Activated CD4-positive, alpha-beta memory T cell treated with anti-CD3 and anti-CD28 coated beads, Interleukin-2, amount 10 ng/mL, durations not matched to agents 7 days and 5 days (primary cell): ENCODE data around the gene ESPNL. TPM values are rescaled to one million over a fixed set of nuclear protein-coding genes. Genes with fewer than 3 reads are reported as not detected.

Source experiments
- CTCF ChIA-PET: fragments of 350-600 bp; sonication (Branson Sonifier 250); formaldehyde crosslinking; loops from one replicate; lab custom pipeline; 2021; ENCODE audit warnings: antibody characterized with exemption, inconsistent platforms; lab: Charles Lee
- POLR2A ChIA-PET: fragments of 350-600 bp; sonication (Branson Sonifier 250); formaldehyde crosslinking; loops from one replicate; lab custom pipeline; 2021; ENCODE audit warnings: antibody characterized with exemption; lab: Charles Lee
- DNase-seq: peaks from one replicate; pipeline ENCODE4 v3.0.0-alpha.2; 2020
- H3K27ac Mint-ChIP-seq: one replicate; pipeline ENCODE4 v1.8.0; 2021; ENCODE audit warnings: mild to moderate bottlenecking, mixed read lengths
- H3K27me3 Mint-ChIP-seq: one replicate; pipeline ENCODE4 v1.8.0; 2021; ENCODE audit warnings: mixed read lengths
- H3K36me3 Mint-ChIP-seq: one replicate; pipeline ENCODE4 v1.8.0; 2021; ENCODE audit warnings: low read depth, mixed read lengths
- H3K4me1 Mint-ChIP-seq: one replicate; pipeline ENCODE4 v1.8.0; 2021; ENCODE audit warnings: mixed read lengths
- H3K4me3 Mint-ChIP-seq: one replicate; pipeline ENCODE4 v1.8.0; 2021; ENCODE audit warnings: mild to moderate bottlenecking, mixed read lengths
- H3K9me3 Mint-ChIP-seq: one replicate; pipeline ENCODE4 v1.8.0; 2021; ENCODE audit warnings: mixed read lengths
- total RNA-seq, 2 experiments: library from RNA; stranded (reverse); gene quantifications; one replicate each; pipeline ENCODE4 v1.2.3, GENCODE V29; 2021

Gene ESPNL
- total RNA-seq, 2 experiments from 2014 or later = 0.05 to 0.18 TPM

DNA sequence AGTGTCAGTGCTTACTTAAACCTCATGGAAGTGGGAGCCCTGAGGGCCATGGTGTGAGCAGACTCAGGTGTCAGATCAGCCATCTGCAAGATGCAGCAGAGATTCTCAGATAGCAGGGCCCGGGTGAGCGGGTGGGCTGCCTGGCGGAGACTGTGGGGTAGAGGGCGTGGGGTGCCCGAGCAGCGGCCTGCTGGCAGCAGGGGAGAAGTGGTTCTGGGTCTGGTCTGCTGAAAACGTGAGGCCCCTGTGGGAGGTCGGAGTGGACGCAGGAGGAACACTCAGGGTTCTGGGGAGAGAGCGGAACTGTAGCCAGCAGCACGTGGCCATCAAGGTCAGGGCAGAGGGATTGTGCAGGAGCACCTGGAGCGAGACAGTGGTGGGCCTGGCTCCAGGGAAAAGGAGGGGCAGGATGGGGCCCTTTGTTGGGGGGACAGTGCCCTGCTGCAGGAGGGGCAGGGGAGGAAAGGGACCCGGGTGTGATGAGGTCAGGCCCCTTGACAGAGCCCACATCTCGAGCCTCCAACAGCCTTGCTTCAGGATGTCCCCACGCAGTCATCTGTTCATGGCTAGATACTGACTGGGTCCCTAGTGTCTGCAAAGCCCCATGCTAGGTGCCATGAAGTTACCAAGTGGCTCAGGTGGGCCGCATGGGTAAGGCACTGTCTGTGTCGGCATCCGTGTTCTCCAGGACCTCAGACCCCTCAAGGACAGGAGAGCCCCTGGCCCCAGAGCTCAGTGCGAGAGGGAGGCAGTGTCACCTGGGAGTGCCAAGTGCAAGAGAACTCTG, 2.7 kb upstream of the ESPNL start:
- Mint-ChIP-seq H3K27ac (no peak overlapping the region), H3K36me3 (peaks cover 9% of the 10 kb centered on the region), H3K9me3 (no peaks in the 10 kb centered on the region), H3K27me3 (no peaks in the 10 kb centered on the region), H3K4me3 (no peak overlapping the region), H3K4me1 (no peaks in the 10 kb centered on the region)
- CTCF ChIA-PET = no interaction called here
- POLR2A ChIA-PET = interaction anchor here (1.3 kb wide), 1 partner anchor 9 kb away, joined by 5 read pairs; no protein-coding TSS in a partner anchor
- DNase-seq = no peak

DNA sequence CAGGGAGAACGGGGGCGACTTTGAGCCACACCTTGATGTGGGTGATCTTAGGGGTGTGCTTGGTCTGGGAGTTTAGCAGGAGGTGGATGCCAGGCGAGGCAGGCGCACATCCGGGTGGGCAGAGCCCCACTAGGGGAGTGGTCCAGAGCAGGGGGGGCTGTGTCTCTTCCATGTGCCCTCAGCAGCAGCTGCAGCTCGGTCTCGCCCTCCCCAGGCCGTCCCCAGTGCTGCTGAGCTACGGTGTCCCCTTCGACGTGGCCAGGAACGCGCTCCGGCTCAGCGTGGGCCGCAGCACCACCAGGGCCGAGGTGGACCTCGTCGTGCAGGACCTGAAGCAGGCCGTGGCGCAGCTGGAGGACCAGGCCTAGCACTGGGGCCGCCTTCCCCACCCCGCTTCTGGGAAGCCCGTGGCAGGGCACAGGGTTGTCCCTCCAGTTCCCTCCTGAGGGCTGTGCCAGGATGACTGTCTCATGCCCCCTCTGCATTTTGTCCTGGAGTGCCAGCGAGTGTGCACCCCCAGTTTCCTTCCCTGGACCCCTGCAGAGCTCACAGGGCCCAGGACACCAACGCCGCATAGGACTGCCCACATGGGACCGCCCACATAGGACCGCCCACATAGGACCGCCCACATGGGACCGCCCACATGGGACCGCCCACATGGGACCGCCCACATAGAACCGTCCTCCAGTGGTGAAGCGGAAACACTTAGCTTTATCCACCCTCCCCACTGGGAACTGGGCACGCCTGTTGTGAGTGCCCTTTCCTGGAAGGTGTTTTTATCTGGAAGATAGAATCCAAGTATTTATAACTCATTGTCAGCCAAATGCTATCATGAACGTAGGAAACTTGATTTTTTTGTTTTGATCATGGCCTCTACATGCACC, 1.9 kb upstream of the ESPNL start:
- ChIA-PET POLR2A (interaction anchor here (1.3 kb wide), 1 partner anchor 9 kb away, joined by 5 read pairs; no protein-coding TSS in a partner anchor), CTCF (no interaction called here)
- Mint-ChIP-seq H3K27me3 (no peaks in the 10 kb centered on the region), H3K27ac (no peak overlapping the region), H3K9me3 (no peaks in the 10 kb centered on the region), H3K4me3 (no peak overlapping the region), H3K36me3 (peaks cover 9% of the 10 kb centered on the region), H3K4me1 (no peaks in the 10 kb centered on the region)
- DNase-seq = no peak

DNA sequence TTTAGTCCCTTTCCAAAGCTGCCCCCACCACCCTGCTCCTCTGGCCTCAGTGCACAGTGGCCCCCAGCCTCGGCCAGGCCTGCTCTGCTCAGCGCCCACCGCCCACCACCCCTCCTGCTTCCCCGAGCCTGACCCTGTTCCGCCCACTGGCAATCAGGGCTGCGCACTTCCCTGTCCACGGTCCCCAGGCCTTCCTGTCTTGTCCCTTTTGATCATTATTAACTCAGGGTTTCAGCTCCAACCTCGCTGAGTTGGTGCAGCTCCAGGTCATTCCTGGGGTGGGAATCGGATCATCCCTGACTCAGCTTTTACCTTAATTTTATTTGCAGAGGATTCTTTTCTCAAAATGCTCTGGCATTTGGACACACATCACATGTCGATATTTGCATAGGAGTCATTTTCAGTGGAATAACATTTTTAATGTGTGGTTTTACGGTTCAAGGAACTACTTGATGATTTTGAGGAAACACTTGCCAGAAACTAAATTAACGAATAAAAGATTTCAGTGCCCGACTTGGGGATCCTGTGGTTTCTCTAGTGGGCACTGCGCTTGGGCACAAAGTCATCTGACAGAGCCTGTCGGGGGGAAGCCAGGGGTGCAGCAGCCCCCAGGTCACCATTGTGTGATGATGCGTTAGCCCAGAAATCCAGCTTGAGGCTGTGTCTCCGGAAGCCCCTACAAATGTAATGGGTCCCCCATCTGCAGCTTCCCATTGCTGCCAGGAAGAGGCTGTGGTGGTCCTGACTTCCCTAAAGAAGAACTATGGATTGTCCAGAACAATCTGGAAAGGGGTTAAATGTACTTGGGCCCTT, 1.0 kb upstream of the ESPNL start:
- peak; percentile 6 for DNase-seq
- Mint-ChIP-seq H3K27me3 (no peaks in the 10 kb centered on the region), H3K4me3 (no peak overlapping the region), H3K36me3 (peaks cover 9% of the 10 kb centered on the region), H3K27ac (no peak overlapping the region), H3K9me3 (no peaks in the 10 kb centered on the region), H3K4me1 (no peaks in the 10 kb centered on the region)
- CTCF ChIA-PET = no interaction called here
- POLR2A ChIA-PET = no interaction called here

DNA sequence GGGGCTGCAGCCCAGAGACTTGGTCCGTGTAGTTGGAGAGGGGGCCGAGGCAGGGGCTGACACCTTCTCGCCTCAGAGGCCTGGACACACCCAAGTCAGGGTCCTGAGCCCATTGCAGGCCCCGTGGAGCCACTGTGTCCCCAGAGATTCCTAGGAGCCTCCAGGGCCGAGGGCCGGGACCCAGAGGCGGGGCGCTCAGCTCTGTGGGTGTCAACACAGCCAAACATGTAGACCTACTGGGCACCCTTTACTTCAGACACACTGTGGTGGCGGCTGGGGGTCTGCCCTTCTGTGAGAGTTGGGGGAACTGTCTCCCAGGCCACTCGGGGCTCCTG, 459 bp upstream of the ESPNL start:
- Mint-ChIP-seq H3K4me3 (no peak overlapping the region), H3K27me3 (no peaks in the 10 kb centered on the region), H3K27ac (no peak overlapping the region), H3K36me3 (peaks cover 9% of the 10 kb centered on the region), H3K4me1 (no peaks in the 10 kb centered on the region), H3K9me3 (no peaks in the 10 kb centered on the region)
- POLR2A ChIA-PET = no interaction called here
- peak; percentile 11 for DNase-seq
- CTCF ChIA-PET = no interaction called here

DNA sequence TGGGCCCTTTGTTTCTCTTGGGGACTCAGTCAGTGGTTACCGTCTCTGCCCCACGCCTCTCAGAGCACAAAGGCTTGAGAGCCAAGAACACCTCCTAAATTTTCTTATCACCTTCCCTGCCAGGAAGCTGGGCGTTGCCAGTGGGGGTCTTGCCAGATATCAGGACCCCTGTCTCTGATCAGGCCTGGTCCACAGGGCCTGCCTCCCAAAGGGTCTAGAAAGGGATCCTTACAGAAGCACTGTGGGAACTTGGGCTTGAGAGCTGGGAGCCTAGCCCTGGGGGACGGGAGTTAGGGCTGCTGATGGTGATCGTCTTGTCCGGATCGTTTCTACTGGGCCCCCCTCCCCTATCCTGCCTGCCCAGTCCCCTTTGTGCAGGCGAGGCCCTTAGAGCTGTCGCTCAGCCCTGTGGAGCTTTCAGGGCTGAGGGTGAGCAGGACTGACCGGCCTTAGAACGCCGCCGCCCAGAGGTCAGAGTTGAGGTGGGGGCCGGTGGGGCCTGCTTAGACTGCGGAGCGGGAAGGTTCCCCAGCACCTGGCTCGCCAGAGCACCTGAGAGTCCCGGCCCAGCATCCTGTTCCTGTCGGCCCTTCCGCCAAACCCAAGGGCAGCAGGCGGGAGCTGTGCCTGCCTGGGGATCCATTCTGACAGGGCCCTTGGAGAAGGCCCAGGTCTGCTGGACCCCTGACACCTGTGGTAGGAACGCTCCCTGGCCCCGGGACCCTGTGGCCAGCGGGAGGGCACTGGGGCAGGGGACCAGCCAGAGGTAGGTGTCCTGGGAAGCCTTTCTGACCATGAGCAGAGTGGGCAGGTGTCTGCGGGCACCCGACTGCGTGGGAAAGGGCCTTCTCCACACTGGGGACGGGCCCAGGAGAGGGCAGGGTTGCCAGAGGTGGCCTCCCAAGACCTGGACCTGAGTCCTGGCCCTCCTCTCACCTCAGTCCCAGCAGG, 956 bp downstream of the ESPNL start:
- ChIA-PET POLR2A (no interaction called here), CTCF (no interaction called here)
- Mint-ChIP-seq H3K4me3 (no peak overlapping the region), H3K27me3 (no peaks in the 10 kb centered on the region), H3K27ac (no peak overlapping the region), H3K36me3 (peaks cover 3% of the 10 kb centered on the region), H3K4me1 (no peaks in the 10 kb centered on the region), H3K9me3 (no peaks in the 10 kb centered on the region)
- DNase-seq = peak; percentile 12

DNA sequence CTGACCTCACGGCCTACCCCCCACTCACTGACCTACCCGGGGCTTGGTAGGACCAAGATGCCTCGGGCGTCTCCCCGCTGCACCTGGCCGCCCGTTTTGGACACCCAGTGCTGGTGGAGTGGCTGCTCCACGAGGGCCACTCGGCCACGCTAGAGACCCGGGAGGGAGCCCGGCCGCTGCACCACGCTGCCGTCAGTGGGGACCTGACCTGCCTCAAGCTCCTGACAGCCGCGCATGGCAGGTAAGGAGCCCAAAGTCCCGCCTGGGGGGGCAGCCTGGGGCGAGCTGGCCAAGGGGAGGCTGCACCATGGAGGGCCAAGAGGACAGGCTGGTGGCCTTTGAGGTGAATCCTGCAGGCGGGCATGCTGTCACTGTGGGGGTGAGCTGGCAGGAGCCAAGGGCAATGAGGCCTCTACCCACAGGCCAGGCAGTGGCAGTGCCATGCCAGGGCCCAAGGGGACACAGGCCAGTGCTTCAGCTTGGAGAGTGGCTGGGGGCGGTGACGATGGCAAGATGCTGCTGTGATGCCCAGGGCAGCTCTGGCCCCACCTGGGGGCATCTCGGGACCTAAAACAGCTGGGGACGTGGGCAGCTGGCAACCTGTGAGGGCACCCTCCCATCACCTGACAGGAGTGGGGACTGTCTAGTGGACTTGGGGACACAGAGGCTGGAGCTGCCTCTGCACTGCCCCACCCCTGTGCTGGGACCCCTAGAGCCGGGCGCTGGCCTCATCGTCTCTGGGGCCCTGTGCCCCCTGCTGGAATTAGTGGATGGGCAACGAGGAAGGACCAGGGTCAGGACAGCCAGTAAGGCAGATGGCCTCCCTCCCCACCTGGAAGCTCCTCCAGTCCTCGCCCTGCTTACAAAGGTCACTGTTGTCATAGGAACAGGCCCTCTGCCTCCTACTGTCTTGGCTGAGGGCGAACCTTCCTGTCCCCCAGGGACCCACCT, 2.0 kb downstream of the ESPNL start:
- Mint-ChIP-seq H3K4me3 (no peak overlapping the region), H3K4me1 (no peaks in the 10 kb centered on the region), H3K27me3 (no peaks in the 10 kb centered on the region), H3K27ac (no peak overlapping the region), H3K36me3 (no peaks in the 10 kb centered on the region), H3K9me3 (no peaks in the 10 kb centered on the region)
- DNase-seq = peak; percentile 12
- ChIA-PET CTCF (no interaction called here), POLR2A (no interaction called here)

DNA sequence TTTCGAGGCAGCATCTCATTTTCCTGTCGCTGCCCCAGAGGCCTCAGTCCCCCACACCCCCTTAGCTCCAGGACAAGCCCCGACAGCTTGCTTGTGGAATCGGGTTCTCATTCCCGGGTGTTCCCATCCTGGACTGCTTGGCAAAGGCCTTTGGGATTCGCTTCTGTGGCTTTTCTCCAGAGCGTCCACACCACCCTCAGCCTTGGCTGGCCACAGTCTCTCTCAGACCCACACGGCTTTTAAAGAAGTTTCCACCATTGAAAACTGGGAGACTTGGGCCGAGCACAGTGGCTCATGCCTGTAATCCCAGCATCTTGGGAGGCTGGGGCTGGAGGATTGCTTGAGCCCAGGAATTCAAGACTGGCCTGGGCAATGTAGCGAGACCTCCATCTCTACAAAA, 2.7 kb downstream of the ESPNL start:
- Mint-ChIP-seq H3K4me3 (no peak overlapping the region), H3K9me3 (no peaks in the 10 kb centered on the region), H3K4me1 (no peaks in the 10 kb centered on the region), H3K27me3 (no peaks in the 10 kb centered on the region), H3K36me3 (no peaks in the 10 kb centered on the region), H3K27ac (no peak overlapping the region)
- DNase-seq = no peak
- CTCF ChIA-PET = no interaction called here
- POLR2A ChIA-PET = no interaction called here

DNA sequence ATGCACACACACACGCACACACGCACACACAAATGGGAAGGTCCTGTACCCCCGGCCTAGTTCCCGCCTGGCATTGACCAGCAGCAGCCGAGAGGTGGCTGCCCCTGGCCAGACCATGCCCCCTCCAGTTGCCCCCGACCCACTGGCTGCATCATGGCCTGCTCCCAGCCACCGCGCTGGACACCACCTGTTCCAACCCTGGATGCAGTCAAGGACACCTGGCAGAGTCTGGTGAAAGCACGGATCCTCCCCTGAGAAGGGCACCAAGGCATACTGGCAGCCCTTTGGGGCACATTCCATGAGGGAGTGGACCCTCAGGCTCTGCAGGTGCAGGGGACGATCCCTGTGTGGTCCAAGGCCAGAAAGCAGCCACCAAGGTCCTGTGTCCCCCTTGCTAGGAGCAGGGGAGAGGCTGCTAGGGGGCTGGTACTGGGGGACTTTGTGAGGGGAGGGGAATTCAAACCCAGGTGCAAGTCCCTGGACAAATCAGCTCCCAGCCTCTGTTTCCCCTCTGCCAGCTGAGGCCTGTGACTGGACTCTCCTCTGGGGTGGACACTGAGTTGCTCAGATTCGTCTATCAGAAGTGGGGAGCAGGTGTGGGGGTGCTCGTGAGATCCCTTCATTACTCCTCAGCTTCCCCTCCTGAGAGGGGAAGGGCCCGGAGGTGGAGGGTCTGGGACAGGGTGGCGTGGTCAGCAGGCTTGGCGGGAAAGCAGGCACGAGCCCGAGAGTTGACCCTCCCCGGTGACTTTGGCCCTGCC, 3.5 kb downstream of the ESPNL start:
- Mint-ChIP-seq H3K36me3 (no peaks in the 10 kb centered on the region), H3K27ac (no peak overlapping the region), H3K9me3 (no peaks in the 10 kb centered on the region), H3K4me3 (no peak overlapping the region), H3K4me1 (no peaks in the 10 kb centered on the region), H3K27me3 (no peaks in the 10 kb centered on the region)
- ChIA-PET CTCF (no interaction called here), POLR2A (no interaction called here)
- DNase-seq = no peak

DNA sequence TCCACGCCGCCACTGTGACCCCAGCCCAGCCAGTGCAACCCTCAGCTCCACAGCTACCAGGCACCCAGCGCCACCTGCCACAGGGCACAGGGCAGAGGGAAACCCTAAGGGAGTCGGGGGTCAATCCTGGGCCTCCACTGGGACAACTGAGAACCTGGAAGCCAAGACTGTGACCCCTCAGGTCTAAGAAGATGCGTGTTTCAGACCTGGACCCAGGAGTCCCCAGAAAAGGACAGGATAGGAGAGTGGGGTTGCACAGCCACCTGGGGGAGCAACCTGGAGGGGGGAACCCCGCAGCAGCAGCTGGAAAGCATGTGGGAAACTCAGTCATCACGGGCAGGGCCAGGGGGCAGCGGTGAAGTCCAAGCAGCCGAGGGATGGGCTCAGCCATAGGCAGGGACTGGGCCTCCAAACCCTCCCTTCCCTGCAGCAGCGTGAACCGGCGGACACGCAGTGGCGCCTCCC, 4.1 kb downstream of the ESPNL start:
- Mint-ChIP-seq H3K27ac (no peak overlapping the region), H3K27me3 (no peaks in the 10 kb centered on the region), H3K4me1 (peaks cover 1% of the 10 kb centered on the region), H3K9me3 (no peaks in the 10 kb centered on the region), H3K36me3 (no peaks in the 10 kb centered on the region), H3K4me3 (no peak overlapping the region)
- ChIA-PET POLR2A (no interaction called here), CTCF (no interaction called here)
- DNase-seq = no peak

DNA sequence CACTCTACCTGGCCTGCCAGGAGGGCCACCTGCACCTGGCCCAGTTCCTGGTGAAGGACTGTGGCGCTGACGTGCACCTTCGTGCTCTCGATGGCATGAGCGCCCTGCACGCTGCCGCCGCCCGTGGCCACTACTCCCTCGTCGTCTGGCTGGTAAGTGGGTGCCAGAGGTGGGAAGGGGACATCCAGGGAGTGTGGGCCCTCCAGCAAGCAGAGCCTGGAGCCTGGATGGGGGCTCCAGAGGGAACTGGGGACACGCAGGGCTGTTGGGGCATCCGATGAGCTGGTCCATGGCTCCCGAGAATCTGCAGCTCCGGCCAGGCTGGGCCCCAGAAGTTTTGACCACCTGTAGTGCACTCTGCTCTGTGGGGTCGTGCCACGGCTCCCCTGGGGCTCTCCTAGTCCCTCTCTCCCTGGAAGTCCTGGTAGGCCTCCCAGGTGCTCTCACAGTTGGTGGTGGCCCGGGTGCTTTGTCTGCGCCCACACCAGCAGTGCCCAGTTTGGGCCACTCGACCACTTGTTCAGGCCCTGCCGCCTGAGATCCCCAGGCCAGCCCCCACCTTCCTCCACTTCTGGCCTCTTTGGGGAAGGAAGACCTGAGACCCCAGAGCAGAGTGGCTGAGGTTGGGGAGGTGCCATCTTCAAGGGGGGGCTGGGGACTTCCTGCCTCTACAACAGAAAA, 4.7 kb downstream of the ESPNL start:
- DNase-seq = no peak
- H3K4me1 Mint-ChIP-seq = peaks cover 2% of the 10 kb centered on the region
- ChIA-PET POLR2A (no interaction called here), CTCF (no interaction called here)
- no peaks in the 10 kb centered on the region for H3K36me3 Mint-ChIP-seq
- no peaks in the 10 kb centered on the region for H3K9me3 Mint-ChIP-seq
- no peak overlapping the region for H3K27ac Mint-ChIP-seq
- H3K4me3 Mint-ChIP-seq = no peak overlapping the region
- no peaks in the 10 kb centered on the region for H3K27me3 Mint-ChIP-seq
